ENCODE results near the gene ATP6V0A4.

ATP6V0A4 gene

DNA sequence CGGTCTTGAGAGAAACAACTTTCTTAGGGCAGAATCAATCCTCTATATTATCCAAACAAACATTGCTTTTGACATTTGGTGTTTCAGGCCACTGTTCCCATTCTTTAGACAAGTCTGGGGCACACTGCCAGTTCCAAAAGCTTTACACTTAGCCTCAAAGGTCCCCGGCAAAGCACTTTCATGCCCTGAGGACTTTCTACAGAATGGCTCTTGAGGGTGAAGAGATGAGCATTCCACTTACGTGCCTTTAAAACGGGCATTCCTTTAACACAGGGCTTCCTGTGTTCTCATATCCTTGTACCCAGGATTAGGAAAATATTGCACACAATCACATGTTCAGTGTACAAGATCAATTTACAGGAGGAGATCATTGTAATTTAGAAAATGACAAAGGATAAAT, 13.3 kb downstream of the ATP6V0A4 start:
- Histone ChIP-seq H3K36me3 (ENCODE audit: insufficient read depth, low read length) (no peaks in the 10 kb centered on the region), H3K9me3 (ENCODE audit: control insufficient read depth, insufficient read depth, low read length) (no peaks in the 10 kb centered on the region), H3K4me1 (ENCODE audit: insufficient read depth, low read length) (no peaks in the 10 kb centered on the region), H3K9ac (ENCODE audit: low read depth, low read length) (no peak overlapping the region)

DNA sequence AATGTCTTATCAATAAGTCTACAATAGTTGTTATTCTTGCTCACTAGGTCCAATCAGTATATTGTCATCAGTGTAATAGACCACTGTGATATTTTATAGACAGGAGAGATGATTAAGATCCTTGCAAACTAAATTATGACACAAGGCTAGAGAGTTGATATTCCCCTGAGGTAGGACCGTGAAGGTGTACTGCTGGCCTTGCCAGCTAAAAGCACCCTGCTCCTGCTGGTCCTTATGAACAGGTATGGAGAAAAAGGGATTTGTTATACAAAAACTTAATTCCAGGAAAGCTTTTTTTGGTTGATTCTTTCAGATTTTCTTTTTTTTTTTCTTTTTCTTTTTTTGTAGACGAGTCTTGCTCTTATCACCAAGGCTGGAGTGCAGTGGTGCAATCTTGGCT, 17.0 kb downstream of the ATP6V0A4 start:
- Histone ChIP-seq H3K9ac (ENCODE audit: low read depth, low read length) (no peak overlapping the region), H3K4me1 (ENCODE audit: insufficient read depth, low read length) (no peaks in the 10 kb centered on the region), H3K36me3 (ENCODE audit: insufficient read depth, low read length) (no peaks in the 10 kb centered on the region), H3K9me3 (ENCODE audit: control insufficient read depth, insufficient read depth, low read length) (no peaks in the 10 kb centered on the region)

DNA sequence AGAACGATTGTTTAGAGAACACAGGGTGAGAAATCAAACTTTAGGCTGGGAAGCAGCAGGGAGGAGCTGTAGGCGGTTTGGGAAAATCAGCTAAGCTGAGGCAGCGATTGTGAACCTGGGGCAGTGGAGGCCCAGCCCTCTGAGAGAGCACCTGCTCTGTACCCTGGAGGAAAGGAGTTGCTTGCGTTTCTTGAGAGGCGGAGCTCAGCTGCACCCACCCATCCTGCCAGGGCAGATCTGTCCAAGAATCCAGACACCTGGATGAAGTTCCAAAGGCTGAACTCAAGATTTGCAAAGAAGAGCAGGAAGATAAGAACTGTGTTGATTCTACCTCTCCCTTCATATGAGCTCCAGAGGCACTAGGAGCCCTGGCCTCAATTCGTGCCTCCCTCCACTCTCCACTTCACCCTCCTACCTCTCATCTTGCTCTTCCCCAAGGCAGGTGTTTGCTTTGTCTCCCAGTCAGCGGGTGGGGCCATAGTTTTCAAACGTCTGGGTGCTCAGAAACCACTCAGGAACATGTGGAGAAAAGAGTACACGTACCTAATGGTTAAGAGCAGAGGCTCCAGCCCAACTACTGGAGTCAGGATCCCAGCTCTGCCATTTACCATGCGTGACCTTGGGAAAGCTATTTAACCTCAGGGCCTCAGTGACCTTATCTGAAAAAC, 21.7 kb downstream of the ATP6V0A4 start:
- H3K9me3 ChIP-seq (ENCODE audit: control insufficient read depth, insufficient read depth, low read length) = no peaks in the 10 kb centered on the region

DNA sequence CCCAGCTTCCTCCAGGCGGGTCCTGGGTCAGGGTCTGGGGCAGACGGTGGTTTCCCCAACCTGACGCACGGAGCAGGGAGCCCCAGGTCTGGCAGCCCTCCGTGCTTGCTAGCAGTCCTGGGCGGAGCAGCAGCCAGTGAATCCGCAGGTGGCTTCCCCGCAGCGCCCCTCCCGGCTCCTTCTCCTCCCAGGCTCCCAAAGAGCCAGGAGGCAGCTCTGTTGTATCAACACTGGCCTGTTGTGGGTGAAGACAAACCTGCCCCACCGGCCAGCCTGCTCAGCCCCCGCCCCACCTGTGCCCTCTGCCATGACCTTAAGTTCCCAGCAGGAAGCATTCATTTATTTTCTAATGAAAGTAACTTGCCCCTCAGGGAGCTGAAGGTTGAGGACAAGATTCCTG, 24.2 kb downstream of the ATP6V0A4 start:
- H3K4me1 ChIP-seq (ENCODE audit: insufficient read depth, low read length) = peaks cover 4% of the 10 kb centered on the region; the same call in 1 of the 2 replicates
- H3K9ac ChIP-seq (ENCODE audit: low read depth, low read length) = no peak overlapping the region
- no peaks in the 10 kb centered on the region for H3K36me3 ChIP-seq (ENCODE audit: insufficient read depth, low read length)
- H3K9me3 ChIP-seq (ENCODE audit: control insufficient read depth, insufficient read depth, low read length) = no peaks in the 10 kb centered on the region

More for the DNA sequence above, 21.7 kb downstream of the ATP6V0A4 start:
- H3K36me3 ChIP-seq (ENCODE audit: insufficient read depth, low read length) = no peaks in the 10 kb centered on the region
- H3K9ac ChIP-seq (ENCODE audit: low read depth, low read length) = no peak overlapping the region
- peaks cover 4% of the 10 kb centered on the region; the same call in 1 of the 2 replicates for H3K4me1 ChIP-seq (ENCODE audit: insufficient read depth, low read length)

DNA sequence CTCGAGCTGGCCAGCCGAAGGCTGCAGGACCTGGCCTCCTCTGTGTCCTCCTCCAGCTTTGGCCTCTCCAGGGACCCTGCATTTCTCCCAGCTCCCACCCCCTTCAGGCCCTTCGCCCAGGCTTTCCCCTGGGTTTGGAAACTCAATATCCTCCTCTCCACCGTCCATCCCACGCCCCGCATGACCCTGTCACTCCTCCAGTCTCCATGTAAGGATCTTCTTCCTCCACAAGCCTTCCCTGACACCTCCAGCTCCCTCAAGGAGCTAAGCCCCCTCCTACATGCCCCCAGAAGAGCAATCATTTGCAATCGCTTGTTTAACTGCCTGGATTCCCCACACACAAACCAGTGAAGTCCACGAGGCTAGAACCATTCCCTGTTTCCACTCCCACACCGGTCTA, 24.8 kb downstream of the ATP6V0A4 start:
- no peaks in the 10 kb centered on the region for H3K36me3 ChIP-seq (ENCODE audit: insufficient read depth, low read length)
- H3K4me1 ChIP-seq (ENCODE audit: insufficient read depth, low read length) = peaks cover 4% of the 10 kb centered on the region; the same call in 1 of the 2 replicates
- H3K9me3 ChIP-seq (ENCODE audit: control insufficient read depth, insufficient read depth, low read length) = no peaks in the 10 kb centered on the region
- no peak overlapping the region for H3K9ac ChIP-seq (ENCODE audit: low read depth, low read length)

DNA sequence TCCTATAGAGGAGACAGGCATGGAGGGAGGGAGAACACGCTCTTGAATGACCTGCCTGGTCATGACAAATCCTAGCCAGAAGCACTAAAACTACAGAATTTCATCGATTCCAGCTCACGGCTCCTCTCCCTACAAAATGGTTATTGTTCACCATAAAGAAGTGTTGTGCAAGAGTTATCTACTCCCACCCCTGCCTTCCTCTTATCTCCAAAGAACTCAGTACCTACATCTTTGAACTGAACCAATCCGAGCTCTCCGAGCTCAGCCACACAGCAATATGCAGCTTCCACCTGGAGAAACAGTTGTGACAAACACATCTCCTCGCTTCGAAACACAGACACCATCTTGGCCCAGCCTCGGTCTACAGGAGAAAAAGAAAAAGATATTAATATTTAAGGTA, 27.1 kb downstream of the ATP6V0A4 start:
- no peak overlapping the region for H3K9ac ChIP-seq (ENCODE audit: low read depth, low read length)
- H3K4me1 ChIP-seq (ENCODE audit: insufficient read depth, low read length) = peaks cover 4% of the 10 kb centered on the region; the same call in 1 of the 2 replicates
- H3K9me3 ChIP-seq (ENCODE audit: control insufficient read depth, insufficient read depth, low read length) = no peaks in the 10 kb centered on the region
- H3K36me3 ChIP-seq (ENCODE audit: insufficient read depth, low read length) = no peaks in the 10 kb centered on the region

DNA sequence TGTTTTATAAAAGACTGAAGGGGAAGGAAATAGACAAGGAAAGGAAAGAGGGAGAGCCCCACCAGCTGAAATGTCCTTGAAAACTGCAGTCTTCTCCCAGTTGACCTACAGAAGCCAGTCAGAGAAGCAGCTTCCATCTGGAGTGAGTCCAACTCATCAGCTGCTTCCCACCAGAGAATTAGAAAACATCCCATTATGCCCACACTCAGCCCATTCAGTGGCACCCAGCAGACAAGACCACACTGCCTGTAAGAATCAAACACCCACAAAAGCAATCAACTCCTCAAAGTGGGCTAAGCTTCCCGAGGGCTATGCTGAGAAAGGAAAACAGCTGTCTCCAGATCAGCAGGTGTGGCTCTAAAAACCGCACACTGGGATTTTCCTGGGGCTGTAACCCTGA, 29.8 kb downstream of the ATP6V0A4 start:
- no peaks in the 10 kb centered on the region for H3K9me3 ChIP-seq (ENCODE audit: control insufficient read depth, insufficient read depth, low read length)
- H3K36me3 ChIP-seq (ENCODE audit: insufficient read depth, low read length) = no peaks in the 10 kb centered on the region
- H3K4me1 ChIP-seq (ENCODE audit: insufficient read depth, low read length) = no peaks in the 10 kb centered on the region; the same call in 1 of the 2 replicates
- H3K9ac ChIP-seq (ENCODE audit: low read depth, low read length) = no peak overlapping the region

DNA sequence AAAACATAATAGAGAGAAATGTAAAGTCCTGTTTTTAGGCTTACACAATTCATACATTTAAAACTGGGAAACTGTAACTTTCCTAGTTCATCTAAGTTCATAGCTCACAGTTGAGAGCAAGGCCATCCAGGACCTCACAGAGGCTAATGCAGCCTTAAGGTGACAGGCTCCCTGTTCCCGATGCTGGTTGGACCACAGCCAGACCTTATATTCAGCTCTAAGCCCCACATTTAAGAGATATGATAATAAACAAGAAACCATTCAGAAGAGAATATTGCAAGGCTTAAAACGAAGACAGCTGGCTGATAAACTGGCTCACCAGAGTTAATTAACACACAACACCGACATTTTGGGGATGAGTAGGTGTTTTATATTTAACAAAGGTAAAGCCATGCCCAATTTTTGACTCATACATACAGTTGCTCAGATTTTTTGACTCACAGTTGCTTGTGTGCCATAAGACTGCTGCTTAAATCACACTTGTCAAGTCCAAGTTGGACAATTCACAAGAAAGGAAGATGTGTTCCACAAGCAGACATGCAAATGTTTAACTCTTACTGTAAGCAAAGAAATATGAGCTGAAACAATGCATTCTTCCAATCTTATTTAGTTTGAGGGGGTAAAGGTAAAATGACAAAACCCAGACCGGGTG, 41.3 kb downstream of the ATP6V0A4 start:
- H3K36me3 ChIP-seq (ENCODE audit: insufficient read depth, low read length) = no peaks in the 10 kb centered on the region
- peaks cover 18% of the 10 kb centered on the region; the same call in 1 of the 2 replicates for H3K4me1 ChIP-seq (ENCODE audit: insufficient read depth, low read length)
- H3K9ac ChIP-seq (ENCODE audit: low read depth, low read length) = no peak overlapping the region
- H3K9me3 ChIP-seq (ENCODE audit: control insufficient read depth, insufficient read depth, low read length) = no peaks in the 10 kb centered on the region

DNA sequence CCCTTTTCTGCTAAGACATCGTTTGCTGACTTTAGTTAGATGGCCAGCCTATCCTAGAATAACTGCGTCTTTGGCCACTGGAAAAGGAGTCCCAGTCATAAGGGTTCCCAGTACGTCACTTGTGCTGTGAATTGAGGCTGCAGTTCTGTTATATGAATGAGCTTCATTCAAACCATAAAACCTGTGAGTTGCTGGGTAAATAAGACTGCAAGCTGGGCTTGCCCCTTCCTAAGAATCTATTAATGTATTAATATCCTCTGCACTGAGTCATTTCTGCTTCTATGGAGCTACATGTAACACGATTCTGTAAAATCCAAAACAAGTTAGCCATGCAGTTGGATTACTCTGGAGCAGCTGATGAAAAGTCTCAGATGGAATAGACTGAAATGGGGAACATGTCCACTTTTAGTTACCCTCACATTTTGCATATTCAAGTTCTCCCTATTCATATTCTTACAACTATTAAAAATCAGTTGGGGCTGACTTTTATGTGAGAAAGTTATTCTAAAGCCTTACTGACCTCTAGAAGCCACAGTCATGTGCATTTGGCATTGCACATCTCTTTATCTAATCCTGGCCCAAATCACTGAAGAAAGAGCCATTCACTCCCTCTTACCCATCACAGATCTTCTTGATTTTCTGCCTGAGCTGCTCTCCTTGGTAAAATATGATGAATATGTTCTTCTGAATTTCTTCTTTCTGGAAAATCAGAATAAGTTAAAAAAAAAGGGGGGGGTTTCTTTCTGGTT, 42.0 kb downstream of the ATP6V0A4 start:
- Histone ChIP-seq H3K36me3 (ENCODE audit: insufficient read depth, low read length) (no peaks in the 10 kb centered on the region), H3K9ac (ENCODE audit: low read depth, low read length) (no peak overlapping the region), H3K9me3 (ENCODE audit: control insufficient read depth, insufficient read depth, low read length) (no peaks in the 10 kb centered on the region), H3K4me1 (ENCODE audit: insufficient read depth, low read length) (peaks cover 18% of the 10 kb centered on the region; the same call in 1 of the 2 replicates)

DNA sequence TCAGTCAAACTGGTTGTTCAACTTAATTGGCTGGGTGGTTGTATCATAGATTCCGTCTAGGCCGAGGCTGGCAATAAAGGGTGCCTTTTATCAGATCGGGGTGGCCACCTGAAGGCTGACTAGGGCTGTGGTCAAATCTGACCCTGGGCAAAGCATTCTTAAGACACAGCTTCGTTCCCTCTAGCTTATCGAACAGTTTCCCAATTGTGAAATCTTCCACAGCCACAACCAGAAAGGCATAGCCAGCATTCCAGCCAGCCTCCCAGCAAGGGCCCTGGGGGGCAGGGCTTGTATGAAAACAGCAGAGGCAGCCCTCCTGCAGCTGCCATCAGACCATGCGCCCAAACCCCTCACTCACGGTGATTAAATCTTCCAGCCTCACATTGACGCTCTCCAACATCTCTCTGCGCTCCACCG, 42.7 kb downstream of the ATP6V0A4 start:
- H3K4me1 ChIP-seq (ENCODE audit: insufficient read depth, low read length) = peaks cover 18% of the 10 kb centered on the region; the same call in 1 of the 2 replicates
- H3K36me3 ChIP-seq (ENCODE audit: insufficient read depth, low read length) = no peaks in the 10 kb centered on the region
- H3K9me3 ChIP-seq (ENCODE audit: control insufficient read depth, insufficient read depth, low read length) = no peaks in the 10 kb centered on the region
- H3K9ac ChIP-seq (ENCODE audit: low read depth, low read length) = no peak overlapping the region

DNA sequence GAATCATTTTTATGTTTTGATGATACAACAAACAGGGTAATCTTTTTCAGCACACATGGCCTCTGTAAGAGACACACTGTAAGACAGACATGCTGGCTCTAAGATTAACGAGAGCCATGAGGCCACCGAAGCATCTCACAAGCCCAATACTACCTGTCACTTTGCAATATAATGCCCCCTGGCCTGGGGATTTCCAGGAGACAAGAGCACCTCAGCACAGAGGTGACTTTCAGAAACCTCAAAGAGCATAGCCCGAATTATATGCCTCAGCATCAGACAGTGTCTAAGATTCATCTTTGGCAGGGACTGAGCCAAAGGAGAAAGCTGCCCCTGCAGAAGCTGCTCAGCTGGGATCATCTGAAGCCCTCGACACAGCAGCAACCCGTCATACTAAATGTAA, 44.4 kb downstream of the ATP6V0A4 start:
- Histone ChIP-seq H3K36me3 (ENCODE audit: insufficient read depth, low read length) (no peaks in the 10 kb centered on the region), H3K9ac (ENCODE audit: low read depth, low read length) (no peak overlapping the region), H3K9me3 (ENCODE audit: control insufficient read depth, insufficient read depth, low read length) (no peaks in the 10 kb centered on the region), H3K4me1 (ENCODE audit: insufficient read depth, low read length) (peaks cover 18% of the 10 kb centered on the region; the same call in 1 of the 2 replicates)

DNA sequence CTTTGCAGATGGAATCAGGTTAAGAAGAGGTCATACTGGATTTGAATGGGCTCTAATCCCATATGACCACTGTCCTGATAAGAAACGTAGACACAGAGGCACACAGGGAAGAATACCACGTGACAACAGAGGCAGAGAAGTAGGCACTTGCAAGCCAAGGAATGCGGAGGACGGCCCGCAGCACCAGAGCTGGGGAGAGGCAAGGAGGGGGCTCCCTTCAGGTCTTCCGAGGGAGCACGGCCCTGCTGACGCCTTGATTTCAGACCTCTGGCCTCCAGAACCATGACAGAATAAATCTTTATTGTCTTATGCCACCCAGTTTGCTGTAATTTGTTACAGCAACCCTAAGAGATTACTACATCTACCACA, 44.9 kb downstream of the ATP6V0A4 start:
- H3K9ac ChIP-seq (ENCODE audit: low read depth, low read length) = no peak overlapping the region
- H3K9me3 ChIP-seq (ENCODE audit: control insufficient read depth, insufficient read depth, low read length) = no peaks in the 10 kb centered on the region
- H3K4me1 ChIP-seq (ENCODE audit: insufficient read depth, low read length) = peaks cover 18% of the 10 kb centered on the region; the same call in 1 of the 2 replicates
- H3K36me3 ChIP-seq (ENCODE audit: insufficient read depth, low read length) = no peaks in the 10 kb centered on the region

DNA sequence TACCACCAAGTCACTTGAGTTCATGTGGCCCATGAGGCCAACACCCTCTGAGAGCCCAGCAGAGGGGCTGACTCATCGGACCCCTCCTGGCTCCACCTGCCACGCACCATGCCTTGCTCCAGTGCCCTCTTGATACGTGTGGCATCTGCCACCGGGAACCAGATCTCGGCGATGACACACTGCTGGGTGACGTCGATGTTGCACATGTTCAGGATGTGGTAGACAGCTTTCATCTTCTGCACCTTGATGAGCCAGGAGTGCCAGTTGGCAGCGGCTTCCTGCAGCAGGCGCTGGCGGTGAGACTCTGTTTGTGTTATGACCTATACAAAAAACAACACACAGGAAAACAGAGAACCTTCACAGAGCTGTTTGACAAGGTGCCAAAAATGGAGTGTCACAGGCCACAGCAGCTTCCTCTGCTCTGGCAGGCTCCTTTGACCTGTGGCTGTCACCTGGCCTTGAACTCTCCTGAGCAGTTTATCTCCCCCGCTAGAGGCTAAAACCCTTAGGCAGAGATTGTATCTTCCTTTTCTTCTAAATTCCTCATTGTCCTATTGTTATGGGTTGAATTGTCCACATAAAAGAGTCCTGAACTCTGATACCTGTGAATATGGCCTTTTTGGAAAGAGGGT, 45.4 kb downstream of the ATP6V0A4 start:
- H3K9me3 ChIP-seq (ENCODE audit: control insufficient read depth, insufficient read depth, low read length) = no peaks in the 10 kb centered on the region
- H3K9ac ChIP-seq (ENCODE audit: low read depth, low read length) = no peak overlapping the region
- no peaks in the 10 kb centered on the region for H3K36me3 ChIP-seq (ENCODE audit: insufficient read depth, low read length)
- H3K4me1 ChIP-seq (ENCODE audit: insufficient read depth, low read length) = peaks cover 18% of the 10 kb centered on the region; the same call in 1 of the 2 replicates

DNA sequence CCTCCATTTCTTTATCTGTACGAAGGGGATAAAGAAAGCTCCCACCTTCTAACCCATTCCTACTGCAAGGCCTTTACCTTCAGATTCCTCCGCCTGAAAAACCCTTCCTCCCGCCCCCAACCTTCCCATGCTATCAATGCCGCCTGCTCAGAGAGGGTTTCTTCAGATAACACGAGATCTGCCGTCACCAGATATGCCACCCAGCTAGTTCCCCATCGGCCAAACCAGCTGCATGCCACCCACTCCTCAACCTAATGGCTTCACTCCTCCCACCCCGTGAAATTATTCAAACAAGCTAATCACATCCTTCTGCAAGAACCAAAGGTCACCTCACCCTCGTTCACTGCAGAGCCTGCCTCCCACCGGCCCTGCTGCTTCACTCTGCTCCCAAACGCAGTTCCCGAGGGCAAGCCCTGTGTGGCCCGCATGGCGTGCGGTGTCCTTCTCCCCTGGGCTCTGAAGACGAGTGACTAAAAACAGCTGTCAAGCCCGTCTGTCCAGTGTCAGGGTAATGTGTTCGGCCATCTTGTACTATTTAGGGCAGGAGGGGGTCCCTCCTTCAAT, 47.0 kb downstream of the ATP6V0A4 start:
- Histone ChIP-seq H3K9ac (ENCODE audit: low read depth, low read length) (no peak overlapping the region), H3K36me3 (ENCODE audit: insufficient read depth, low read length) (no peaks in the 10 kb centered on the region), H3K9me3 (ENCODE audit: control insufficient read depth, insufficient read depth, low read length) (no peaks in the 10 kb centered on the region), H3K4me1 (ENCODE audit: insufficient read depth, low read length) (peaks cover 18% of the 10 kb centered on the region; the same call in 1 of the 2 replicates)
